Left ventricle myocardium inferior (tissue), 1 donor: Measurements from ENCODE around the gene DRC7. TPM values are rescaled to one million over a fixed set of nuclear protein-coding genes. Genes with fewer than 3 reads are reported as not detected.

Source experiments
- DNase-seq: peaks from one replicate; pipeline ENCODE4 v3.0.0-alpha.2; 2020
- H3K27ac ChIP-seq: fragments of 200-600 bp; replicated peaks from 2 replicates; pipeline ENCODE4 v1.8.0; 2021
- H3K27me3 ChIP-seq: fragments of 200-600 bp; 2 replicates; pipeline ENCODE4 v1.8.0; 2021; ENCODE audit warnings: low read depth
- H3K36me3 ChIP-seq: fragments of 200-600 bp; 2 replicates; pipeline ENCODE4 v1.8.0; 2021
- H3K4me1 ChIP-seq: fragments of 200-600 bp; 2 replicates; pipeline ENCODE4 v1.8.0; 2021
- H3K4me3 ChIP-seq: fragments of 200-600 bp; 2 replicates; pipeline ENCODE4 v1.8.0; 2021; ENCODE audit warnings: mild to moderate bottlenecking, moderate library complexity
- H3K9me3 ChIP-seq: fragments of 200-600 bp; replicated peaks from 2 replicates; pipeline ENCODE4 v1.8.0; 2021
- intact Hi-C: fragments of 100-400 bp; cut with micrococcal nuclease; formaldehyde crosslinking; loops from one replicate; pipeline ENCODE4 v1.11.0; 2022
- total RNA-seq: library from RNA; stranded (reverse); fragmentation: NEBNext Ultra II Directional; extraction: Animal tissue kit (Norgen Biotek cat#: 25700); gene quantifications from one replicate; pipeline ENCODE4 v1.2.1, GENCODE V29; 2021
- TF ChIP-seq, protein P1 (sequence below): fragments of 200-600 bp; IDR thresholded peaks from 2 replicates; pipeline ENCODE4 v1.8.0; 2021; ENCODE audit warnings: antibody characterized with exemption, mild to moderate bottlenecking, borderline replicate concordance
- donor health status: DM: no; HTN: yes; CAD: no; lungs with severe emphysema.

The DRC7 gene
- total RNA-seq, 1 donor from 2014 or later: not detected

DNA sequence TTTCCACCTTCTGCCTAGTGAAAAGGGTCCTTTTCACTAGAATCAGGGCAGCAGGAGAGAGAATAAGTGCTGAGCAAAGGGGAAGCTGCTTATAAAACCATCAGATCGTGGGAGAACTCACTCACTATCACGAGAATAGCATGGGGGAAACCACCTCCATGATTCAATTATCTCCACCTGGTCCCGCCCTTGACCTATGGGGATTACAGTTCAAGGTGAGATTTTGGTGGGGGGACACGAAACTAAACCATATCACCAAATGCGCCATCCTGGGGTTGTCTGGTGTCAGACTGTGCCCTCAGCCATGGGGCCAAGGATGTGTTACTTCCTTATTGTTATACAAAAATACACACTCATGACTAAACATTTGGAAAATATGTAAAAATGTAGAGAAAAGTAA is 30.5 kb downstream of the DRC7 start:
- Histone ChIP-seq H3K27me3 (peaks cover 4% of the 10 kb centered on the region), H3K4me1 (no peaks in the 10 kb centered on the region), H3K36me3 (no peaks in the 10 kb centered on the region), H3K9me3 (no peaks in the 10 kb centered on the region), H3K4me3 (no peak overlapping the region), H3K27ac (no peak overlapping the region)
- no peak for DNase-seq
- TF ChIP-seq, protein P1, sequence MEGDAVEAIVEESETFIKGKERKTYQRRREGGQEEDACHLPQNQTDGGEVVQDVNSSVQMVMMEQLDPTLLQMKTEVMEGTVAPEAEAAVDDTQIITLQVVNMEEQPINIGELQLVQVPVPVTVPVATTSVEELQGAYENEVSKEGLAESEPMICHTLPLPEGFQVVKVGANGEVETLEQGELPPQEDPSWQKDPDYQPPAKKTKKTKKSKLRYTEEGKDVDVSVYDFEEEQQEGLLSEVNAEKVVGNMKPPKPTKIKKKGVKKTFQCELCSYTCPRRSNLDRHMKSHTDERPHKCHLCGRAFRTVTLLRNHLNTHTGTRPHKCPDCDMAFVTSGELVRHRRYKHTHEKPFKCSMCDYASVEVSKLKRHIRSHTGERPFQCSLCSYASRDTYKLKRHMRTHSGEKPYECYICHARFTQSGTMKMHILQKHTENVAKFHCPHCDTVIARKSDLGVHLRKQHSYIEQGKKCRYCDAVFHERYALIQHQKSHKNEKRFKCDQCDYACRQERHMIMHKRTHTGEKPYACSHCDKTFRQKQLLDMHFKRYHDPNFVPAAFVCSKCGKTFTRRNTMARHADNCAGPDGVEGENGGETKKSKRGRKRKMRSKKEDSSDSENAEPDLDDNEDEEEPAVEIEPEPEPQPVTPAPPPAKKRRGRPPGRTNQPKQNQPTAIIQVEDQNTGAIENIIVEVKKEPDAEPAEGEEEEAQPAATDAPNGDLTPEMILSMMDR: no peak
- intact Hi-C loops: no loop called here

DNA sequence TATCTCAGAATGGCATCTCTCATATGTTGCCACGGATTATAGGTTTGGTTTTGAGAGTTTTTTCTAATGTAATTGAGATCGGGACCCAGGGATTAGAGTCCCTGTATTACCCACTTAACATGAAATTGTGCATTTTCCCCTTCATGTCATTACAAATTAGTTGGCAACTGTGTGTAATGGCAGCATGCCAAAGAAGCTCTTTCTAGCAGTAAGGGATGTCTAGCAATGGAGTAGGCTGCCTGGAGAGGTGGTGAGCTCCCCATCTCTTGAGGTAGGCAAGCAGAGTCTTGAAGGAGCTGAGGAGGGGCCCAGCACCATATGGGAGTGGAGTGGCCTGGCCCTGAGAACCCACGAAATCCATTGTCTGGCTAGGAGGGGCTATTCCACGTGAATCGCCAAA is 30.9 kb downstream of the DRC7 start:
- DNase-seq: no peak
- Histone ChIP-seq H3K4me3 (no peak overlapping the region), H3K4me1 (no peaks in the 10 kb centered on the region), H3K36me3 (no peaks in the 10 kb centered on the region), H3K27ac (no peak overlapping the region), H3K27me3 (peaks cover 4% of the 10 kb centered on the region), H3K9me3 (no peaks in the 10 kb centered on the region)
- TF ChIP-seq, protein P1: no peak
- intact Hi-C loops: no loop called here

DNA sequence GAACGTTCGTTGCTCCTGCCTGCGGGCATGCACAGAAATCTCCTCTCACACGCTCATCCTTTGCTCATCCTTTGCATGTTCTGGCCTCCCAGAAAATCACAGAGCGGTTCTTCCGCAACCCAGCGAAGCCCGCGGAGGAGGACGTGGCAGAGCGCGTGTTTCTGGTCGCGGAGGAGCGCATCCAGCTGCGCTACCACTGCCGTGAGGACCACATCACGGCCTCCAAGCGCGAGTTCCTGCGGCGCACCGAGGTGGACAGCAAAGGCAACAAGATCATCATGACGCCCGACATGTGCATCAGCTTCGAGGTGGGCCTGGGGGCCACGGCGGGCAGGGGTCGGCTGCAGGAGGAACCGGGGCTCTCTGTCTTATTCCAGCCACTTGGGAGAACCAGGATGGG is 31.4 kb downstream of the DRC7 start:
- no peak for DNase-seq
- H3K27me3 ChIP-seq: peaks cover 4% of the 10 kb centered on the region
- intact Hi-C loops: no loop called here
- TF ChIP-seq, protein P1: no peak
- no peak overlapping the region for H3K4me3 ChIP-seq
- H3K9me3 ChIP-seq: no peaks in the 10 kb centered on the region
- H3K36me3 ChIP-seq: no peaks in the 10 kb centered on the region
- H3K4me1 ChIP-seq: no peaks in the 10 kb centered on the region
- H3K27ac ChIP-seq: no peak overlapping the region

DNA sequence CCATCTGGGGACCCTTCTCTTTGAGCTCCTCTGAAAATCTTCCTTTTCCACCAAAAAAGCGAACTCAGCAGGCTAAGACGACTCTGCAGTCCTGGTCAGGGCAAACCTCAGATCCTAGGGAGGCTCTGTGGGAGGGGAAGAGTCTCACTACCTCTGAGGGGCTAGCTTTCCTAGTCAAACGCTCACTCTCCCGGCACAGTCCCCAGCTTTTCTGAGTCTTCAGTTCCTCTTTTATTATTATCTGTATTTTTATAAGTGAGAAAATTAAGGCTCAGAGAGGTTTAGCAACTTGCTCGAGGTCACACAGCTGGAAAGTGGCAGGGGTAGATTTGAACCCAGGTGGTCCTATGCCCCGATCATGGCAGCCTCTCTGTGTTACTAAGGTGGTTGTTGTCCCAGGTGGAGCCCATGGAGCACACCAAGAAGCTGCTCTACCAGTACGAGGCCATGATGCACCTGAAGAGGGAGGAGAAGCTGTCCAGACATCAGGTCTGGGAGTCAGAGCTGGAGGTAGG is 31.9 kb downstream of the DRC7 start:
- H3K27me3 ChIP-seq: peaks cover 4% of the 10 kb centered on the region
- no peaks in the 10 kb centered on the region for H3K4me1 ChIP-seq
- no peak overlapping the region for H3K4me3 ChIP-seq
- no peaks in the 10 kb centered on the region for H3K36me3 ChIP-seq
- H3K27ac ChIP-seq: no peak overlapping the region
- intact Hi-C loops: no loop called here
- no peaks in the 10 kb centered on the region for H3K9me3 ChIP-seq
- TF ChIP-seq, protein P1: no peak
- no peak for DNase-seq

DNA sequence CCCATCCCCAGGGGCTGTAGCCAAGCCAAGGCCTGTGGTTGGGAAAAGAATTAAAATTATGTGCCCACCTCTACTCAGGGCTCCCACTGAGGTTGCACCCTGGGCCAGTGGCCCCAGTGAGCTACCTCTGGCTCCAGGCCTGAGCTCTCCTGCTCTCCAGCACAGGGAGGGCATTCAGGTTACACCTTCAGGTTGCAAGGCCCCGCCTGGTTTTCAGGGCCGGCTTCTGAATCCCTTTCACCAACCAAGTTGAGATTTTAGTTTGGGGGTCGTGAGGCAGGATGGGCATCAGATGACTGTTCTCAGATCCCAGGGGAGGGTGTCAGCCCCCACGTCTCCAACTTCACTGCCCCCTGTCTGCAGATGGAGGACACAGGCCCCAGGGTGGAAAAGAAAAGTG is 33.0 kb downstream of the DRC7 start:
- Histone ChIP-seq H3K4me1 (no peaks in the 10 kb centered on the region), H3K4me3 (no peak overlapping the region), H3K9me3 (peaks cover 4% of the 10 kb centered on the region), H3K27ac (no peak overlapping the region), H3K36me3 (no peaks in the 10 kb centered on the region), H3K27me3 (no peaks in the 10 kb centered on the region)
- intact Hi-C loops: no loop called here
- no peak for DNase-seq
- TF ChIP-seq, protein P1: no peak
